Measurements from ENCODE around the gene SLC20A1. TPM values are rescaled to one million over a fixed set of nuclear protein-coding genes. Genes with fewer than 3 reads are reported as not detected.

SLC20A1 gene
- total RNA-seq, 4 donors from 2014 or later, result 33.1 to 299 (median 88.2) TPM

DNA sequence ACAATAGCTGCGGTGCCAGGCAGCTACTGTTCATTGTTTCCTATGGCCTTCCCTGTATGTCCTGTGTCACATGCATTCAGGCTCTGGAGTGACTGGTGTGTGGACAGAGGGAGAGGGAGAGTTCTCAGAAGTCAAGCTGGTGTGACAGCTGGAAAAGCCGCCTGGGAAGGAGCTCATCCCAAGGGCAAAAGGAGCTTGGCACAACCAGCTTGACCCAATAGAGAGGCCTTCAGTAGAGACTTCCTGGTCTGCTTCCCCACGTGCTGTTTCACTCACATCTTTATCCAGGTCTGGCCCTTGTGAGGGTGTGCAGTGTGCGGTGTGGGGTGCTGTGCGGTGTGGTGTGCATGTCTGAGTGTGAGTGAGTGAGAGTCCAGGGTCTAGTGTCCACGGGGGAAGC lies 64.0 kb downstream of the SLC20A1 start:
- ATAC-seq (ENCODE audit: low FRiP score), result no peak
- DNase-seq (ENCODE audit: low spot score), result no peak
- TF ChIP-seq, protein P1, sequence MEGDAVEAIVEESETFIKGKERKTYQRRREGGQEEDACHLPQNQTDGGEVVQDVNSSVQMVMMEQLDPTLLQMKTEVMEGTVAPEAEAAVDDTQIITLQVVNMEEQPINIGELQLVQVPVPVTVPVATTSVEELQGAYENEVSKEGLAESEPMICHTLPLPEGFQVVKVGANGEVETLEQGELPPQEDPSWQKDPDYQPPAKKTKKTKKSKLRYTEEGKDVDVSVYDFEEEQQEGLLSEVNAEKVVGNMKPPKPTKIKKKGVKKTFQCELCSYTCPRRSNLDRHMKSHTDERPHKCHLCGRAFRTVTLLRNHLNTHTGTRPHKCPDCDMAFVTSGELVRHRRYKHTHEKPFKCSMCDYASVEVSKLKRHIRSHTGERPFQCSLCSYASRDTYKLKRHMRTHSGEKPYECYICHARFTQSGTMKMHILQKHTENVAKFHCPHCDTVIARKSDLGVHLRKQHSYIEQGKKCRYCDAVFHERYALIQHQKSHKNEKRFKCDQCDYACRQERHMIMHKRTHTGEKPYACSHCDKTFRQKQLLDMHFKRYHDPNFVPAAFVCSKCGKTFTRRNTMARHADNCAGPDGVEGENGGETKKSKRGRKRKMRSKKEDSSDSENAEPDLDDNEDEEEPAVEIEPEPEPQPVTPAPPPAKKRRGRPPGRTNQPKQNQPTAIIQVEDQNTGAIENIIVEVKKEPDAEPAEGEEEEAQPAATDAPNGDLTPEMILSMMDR (IDR thresholded peaks at IDR 0.05), result no peak

DNA sequence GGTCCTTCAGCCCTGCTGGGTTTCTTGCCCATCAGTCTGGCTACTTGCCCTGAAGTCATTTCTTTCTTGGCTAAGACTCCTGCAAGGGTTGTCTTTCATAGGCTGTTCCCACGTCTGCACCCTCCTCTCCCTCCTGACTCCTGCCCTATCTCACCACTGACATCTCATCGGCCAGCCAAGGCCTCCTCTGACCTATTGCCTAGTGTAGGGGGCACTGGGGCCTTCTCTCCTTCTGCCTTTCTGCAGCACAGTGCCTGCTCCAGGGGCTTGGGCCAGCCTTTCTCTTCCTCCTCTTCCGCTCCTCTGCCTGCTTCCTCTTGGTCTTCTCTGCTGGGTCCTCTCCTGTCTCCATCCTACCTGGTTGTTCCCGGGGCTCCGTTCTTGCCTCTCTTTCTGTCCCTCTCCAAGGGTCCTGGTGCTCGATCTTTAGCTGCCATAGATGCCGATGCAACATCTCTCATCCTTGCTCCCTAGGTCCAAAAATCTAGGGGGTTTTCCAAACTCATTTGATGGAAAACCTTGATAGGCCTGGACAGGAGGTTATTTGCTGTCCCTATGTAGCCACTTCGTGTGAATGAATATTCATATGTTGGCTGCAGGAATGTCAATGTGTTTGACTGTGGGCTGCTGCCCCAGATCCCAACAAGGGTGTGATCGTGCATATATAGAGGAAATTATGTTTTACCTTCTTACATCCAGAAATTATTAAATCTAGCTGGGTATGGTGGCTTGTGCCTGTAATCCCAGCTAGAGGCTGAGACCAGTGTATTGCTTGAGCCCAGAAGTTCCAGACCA lies 65.4 kb downstream of the SLC20A1 start:
- DNase-seq (ENCODE audit: low spot score) (no peak), ATAC-seq (ENCODE audit: low FRiP score) (no peak)
- TF ChIP-seq, protein P1 (IDR thresholded peaks at IDR 0.05), result no peak

DNA sequence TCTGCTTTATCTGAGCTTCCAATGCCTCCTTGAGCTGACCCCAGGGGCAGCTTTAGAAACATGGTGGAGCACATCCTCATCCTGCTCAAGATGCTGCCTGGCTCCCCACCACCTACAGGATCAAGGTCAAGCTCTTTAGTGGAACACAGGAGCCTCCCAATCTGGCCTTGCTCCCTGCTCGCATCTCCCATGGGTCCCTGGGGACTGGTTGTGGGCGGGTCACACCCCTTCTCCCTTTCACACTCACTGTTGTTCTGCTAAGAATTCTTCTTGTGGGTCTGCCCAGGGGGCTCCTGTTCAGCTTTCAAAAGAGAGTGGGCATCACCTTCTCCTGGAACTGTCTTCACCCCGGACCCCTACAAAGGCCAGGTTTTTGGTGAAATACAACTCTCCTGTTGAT lies 66.7 kb downstream of the SLC20A1 start:
- no peak for ATAC-seq (ENCODE audit: low FRiP score)

DNA sequence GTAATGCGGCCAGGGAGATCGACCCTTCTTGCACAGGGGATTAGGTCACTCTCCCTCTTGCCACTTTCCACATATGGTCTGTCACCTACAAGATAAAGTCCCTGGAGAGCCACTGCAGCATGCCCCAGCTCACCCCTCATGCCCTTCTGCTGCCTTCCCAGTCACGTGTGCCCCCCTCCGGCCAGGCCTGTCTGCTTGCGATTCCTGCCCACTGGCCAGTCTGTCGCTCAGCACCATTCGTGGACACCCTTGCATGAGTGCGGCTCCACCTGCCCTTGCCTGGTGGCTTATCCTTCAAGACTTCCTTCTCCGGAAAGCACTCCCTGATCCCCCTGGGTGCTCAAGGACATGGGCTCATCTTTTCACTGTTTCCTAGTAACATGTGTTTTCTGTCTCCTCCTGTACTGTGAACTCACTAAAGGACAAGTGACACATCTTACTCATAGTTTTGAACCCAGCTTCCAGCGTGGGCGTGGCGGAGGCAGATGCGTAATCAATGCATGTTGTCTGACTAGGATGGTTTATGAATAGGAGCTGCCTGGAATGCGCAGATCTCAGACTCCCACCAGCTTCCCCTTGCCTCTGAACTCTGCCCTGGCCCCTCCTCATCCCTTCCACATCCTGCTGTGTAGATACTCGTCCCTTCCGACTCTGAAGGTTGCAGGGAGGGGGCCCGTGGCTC lies 67.3 kb downstream of the SLC20A1 start:
- DNase-seq (ENCODE audit: low spot score) (no peak), ATAC-seq (ENCODE audit: low FRiP score) (no peak)

More for the DNA sequence above, 66.7 kb downstream of the SLC20A1 start:
- no peak for DNase-seq (ENCODE audit: low spot score)
- TF ChIP-seq, protein P1 (IDR thresholded peaks at IDR 0.05), result no peak

More for the DNA sequence above, 67.3 kb downstream of the SLC20A1 start:
- TF ChIP-seq, protein P1 (IDR thresholded peaks at IDR 0.05), result no peak

Other genes with a start within 250 kb of the SLC20A1 start
- gene RGPD8, start 212.3 kb upstream of the SLC20A1 start, total RNA-seq, result 10 to 100 TPM; 23.9 to 33.7 (median 27.0) TPM
- 10 to 100 TPM; 26.9 to 43.1 (median 31.1) TPM for gene TTL, start 163.8 kb upstream of the SLC20A1 start, total RNA-seq
- gene POLR1B, start 103.5 kb upstream of the SLC20A1 start, total RNA-seq, result 10 to 100 TPM; 13.5 to 39.0 (median 14.6) TPM
- gene CHCHD5, start 61.3 kb upstream of the SLC20A1 start, total RNA-seq, result 10 to 100 TPM; 11.9 to 22.0 (median 15.7) TPM
- under 1 TPM in 1 of 4 donors, not detected in 3; 0.56 TPM for gene NT5DC4, start 75.1 kb downstream of the SLC20A1 start, total RNA-seq
- gene CKAP2L, start 118.7 kb downstream of the SLC20A1 start, total RNA-seq, result 1 to 10 TPM in 1 of 4 donors, under 1 TPM in 2, not detected in 1; 0.13 to 3.8 (median 0.16) TPM
- gene IL1A, start 138.6 kb downstream of the SLC20A1 start, total RNA-seq, result 1 to 10 TPM in 1 of 4 donors, under 1 TPM in 1, not detected in 2; 0.24 to 2.2 TPM
- gene IL1B, start 190.8 kb downstream of the SLC20A1 start, total RNA-seq, result 10 to 100 TPM in 2 of 4 donors, 1 to 10 TPM in 2; 2.6 to 50.5 (median 7.3) TPM